Liver (tissue), 9 donors: ENCODE results near the gene COX10. TPM values are rescaled to one million over a fixed set of nuclear protein-coding genes. Genes with fewer than 3 reads are reported as not detected.

ENCODE experiments used
- DNase-seq: peaks from one replicate; pipeline ENCODE4 v3.0.0-alpha.2; 2017; ENCODE audit warnings: low spot score
- H3K27ac ChIP-seq, 2 donors: one replicate each; pipeline ENCODE4 v1.7.0; 2013; ENCODE audit warnings: inconsistent platforms in 2 of 2, low read length in 2 of 2, control low read depth in 1 of 2, low read depth in 1 of 2, mild to moderate bottlenecking in 1 of 2
- H3K27me3 ChIP-seq, 4 donors: one replicate each; pipeline versions ENCODE4 v1.6.1 to v1.7.0; 2013; ENCODE audit warnings: low read length in 3 of 4, inconsistent platforms in 1 of 4, mild to moderate bottlenecking in 1 of 4, moderate library complexity in 1 of 4; ENCODE audit not compliant: control insufficient read depth in 4 of 4, insufficient read depth in 4 of 4
- H3K36me3 ChIP-seq, 4 donors: one replicate each; pipeline versions ENCODE4 v1.6.1 to v1.7.0; 2013; ENCODE audit warnings: low read length in 3 of 4, mild to moderate bottlenecking in 3 of 4, low read depth in 1 of 4, moderate library complexity in 1 of 4; ENCODE audit not compliant: control insufficient read depth in 4 of 4, insufficient read depth in 3 of 4
- H3K4me1 ChIP-seq, 4 donors: one replicate each; pipeline versions ENCODE4 v1.6.1 to v1.7.0; 2013; ENCODE audit warnings: low read length in 3 of 4, mild to moderate bottlenecking in 3 of 4, moderate library complexity in 1 of 4; ENCODE audit not compliant: control insufficient read depth in 4 of 4, insufficient read depth in 4 of 4
- H3K4me3 ChIP-seq, 3 donors: one replicate each; pipeline versions ENCODE4 v1.6.1 to v1.7.0; 2013; ENCODE audit warnings: low read length in 3 of 3, control low read depth in 1 of 3, low read depth in 1 of 3, mild to moderate bottlenecking in 1 of 3
- H3K9ac ChIP-seq, 2 donors: one replicate each; pipeline ENCODE4 v1.7.0; 2013; ENCODE audit warnings: low read length in 2 of 2, mild to moderate bottlenecking in 2 of 2, moderate library complexity in 2 of 2, control low read depth in 1 of 2, low read depth in 1 of 2
- H3K9me3 ChIP-seq, 4 donors: one replicate each; pipeline versions ENCODE4 v1.6.1 to v1.7.0; 2013; ENCODE audit warnings: low read length in 3 of 4; ENCODE audit not compliant: control insufficient read depth in 4 of 4
- EGR1 ChIP-seq, 2 donors: IDR thresholded peaks; 2 replicates each; pipeline ENCODE4 v1.6.1; 2016 to 2018; ENCODE audit warnings: antibody characterized with exemption in 2 of 2, low read depth in 2 of 2
- FOXA1 ChIP-seq: IDR thresholded peaks from 2 replicates; pipeline ENCODE4 v1.6.1; 2016; ENCODE audit warnings: antibody characterized with exemption
- FOXA2 ChIP-seq: IDR thresholded peaks from 2 replicates; pipeline ENCODE4 v1.6.1; 2016; ENCODE audit warnings: antibody characterized with exemption
- GABPA ChIP-seq, 2 donors: IDR thresholded peaks in 1 of 2; conservative IDR thresholded peaks in 1 of 2; 2 replicates each; pipeline ENCODE4 v1.6.1; 2016; ENCODE audit warnings: antibody characterized with exemption in 2 of 2, mild to moderate bottlenecking in 1 of 2, moderate library complexity in 1 of 2
- HNF4A ChIP-seq, 2 donors: conservative IDR thresholded peaks; 2 replicates each; pipeline ENCODE4 v1.6.1; 2016; ENCODE audit warnings: antibody characterized with exemption in 2 of 2, mild to moderate bottlenecking in 2 of 2
- HNF4G ChIP-seq: IDR thresholded peaks from 2 replicates; pipeline ENCODE4 v1.6.1; 2016; ENCODE audit warnings: antibody characterized with exemption
- JUND ChIP-seq, 2 donors: IDR thresholded peaks; 2 replicates each; pipeline ENCODE4 v1.6.1; 2016; ENCODE audit warnings: antibody characterized with exemption in 2 of 2
- RAD21 ChIP-seq, 2 donors: IDR thresholded peaks; 2 replicates each; pipeline ENCODE4 v1.6.1; 2016; ENCODE audit warnings: antibody characterized with exemption in 2 of 2, mild to moderate bottlenecking in 2 of 2
- RXRA ChIP-seq, 2 donors: IDR thresholded peaks; 2 replicates each; pipeline ENCODE4 v1.6.1; 2017 to 2018; ENCODE audit warnings: antibody characterized with exemption in 2 of 2, mild to moderate bottlenecking in 1 of 2
- SP1 ChIP-seq: IDR thresholded peaks from 2 replicates; pipeline ENCODE4 v1.6.1; 2018; ENCODE audit warnings: antibody characterized with exemption, mild to moderate bottlenecking
- TAF1 ChIP-seq: conservative IDR thresholded peaks from 2 replicates; pipeline ENCODE4 v1.6.1; 2016; ENCODE audit warnings: antibody characterized with exemption, mild to moderate bottlenecking
- YY1 ChIP-seq: IDR thresholded peaks from 2 replicates; pipeline ENCODE4 v1.6.1; 2016; ENCODE audit warnings: antibody characterized with exemption, mild to moderate bottlenecking
- WGBS: extraction: QIAGEN DNeasy Blood & Tissue Kit; methylation state at CpG from one replicate; pipeline ENCODE4 v1.1.7; 2013; 5-methylcytosine and 5-hydroxymethylcytosine counted together
- polyA plus RNA-seq, 2 donors: library from polyadenylated mRNA; stranded (reverse) in 1 of 2; unstranded in 1 of 2; fragments of 200-250 nt in 1 of 2; fragments of >200 nt in 1 of 2; fragmentation: Nextera tagmentation in 1 of 2; extraction: Ambion mirVana in 1 of 2; gene quantifications; one replicate each; pipeline versions ENCODE4 v1.2.1 to v1.2.3, GENCODE V29; 2013 to 2015
- total RNA-seq, 2 donors: library from RNA; depleted of rRNA; stranded (reverse); fragments of >200 nt; gene quantifications; one replicate each; pipeline ENCODE4 v1.2.3, GENCODE V29; 2014
- TF ChIP-seq, protein P1 (sequence below): IDR thresholded peaks from 2 replicates; pipeline ENCODE4 v1.6.1; 2016; ENCODE audit warnings: antibody characterized with exemption
- TF ChIP-seq, protein P2 (sequence below): fragments of 150-350 bp; IDR thresholded peaks from 2 replicates; pipeline ENCODE4 v1.5.1; 2017; ENCODE audit warnings: improper control_type of control experiment, low read depth, low read length; ENCODE audit not compliant: missing input control
- TF ChIP-seq, protein P3 (sequence below): IDR thresholded peaks from 2 replicates; pipeline ENCODE4 v1.6.1; 2016; ENCODE audit warnings: antibody characterized with exemption, mild to moderate bottlenecking
- TF ChIP-seq, protein P4 (sequence below): IDR thresholded peaks from 2 replicates; pipeline ENCODE4 v1.6.1; 2016; ENCODE audit warnings: antibody characterized with exemption
- TF ChIP-seq, protein P5 (sequence below): IDR thresholded peaks from 2 replicates; pipeline ENCODE4 v1.6.1; 2016; ENCODE audit warnings: antibody characterized with exemption
- donor health status: healthy.
- donor health status: healthy.
- donor health status: healthy.
- donor health status: healthy.
- donor health status: healthy.

Gene COX10
- total and polyA plus RNA-seq, 4 donors = 7.0 to 15.1 (median 8.7) TPM

DNA sequence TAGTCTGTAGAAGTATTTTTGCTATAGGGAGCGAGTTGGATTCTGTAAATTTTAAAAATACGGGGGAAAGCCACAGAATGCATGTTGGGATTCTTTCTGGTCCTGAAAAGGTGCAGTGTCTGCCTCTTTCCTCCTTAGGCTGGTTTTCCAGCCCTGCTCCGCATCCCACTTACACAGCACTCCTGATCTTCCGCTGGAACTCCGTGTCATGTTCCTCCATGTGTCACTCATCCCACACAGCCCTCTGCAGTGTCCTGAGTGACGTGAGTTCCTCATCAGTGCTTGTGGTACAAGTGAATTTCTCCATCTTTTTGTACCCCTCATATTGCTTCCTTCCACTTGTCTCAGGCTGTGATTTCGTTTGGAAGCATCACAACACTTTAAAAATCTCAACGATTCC, 34.5 kb downstream of the COX10 start (continued):
- TF ChIP-seq, protein P1, sequence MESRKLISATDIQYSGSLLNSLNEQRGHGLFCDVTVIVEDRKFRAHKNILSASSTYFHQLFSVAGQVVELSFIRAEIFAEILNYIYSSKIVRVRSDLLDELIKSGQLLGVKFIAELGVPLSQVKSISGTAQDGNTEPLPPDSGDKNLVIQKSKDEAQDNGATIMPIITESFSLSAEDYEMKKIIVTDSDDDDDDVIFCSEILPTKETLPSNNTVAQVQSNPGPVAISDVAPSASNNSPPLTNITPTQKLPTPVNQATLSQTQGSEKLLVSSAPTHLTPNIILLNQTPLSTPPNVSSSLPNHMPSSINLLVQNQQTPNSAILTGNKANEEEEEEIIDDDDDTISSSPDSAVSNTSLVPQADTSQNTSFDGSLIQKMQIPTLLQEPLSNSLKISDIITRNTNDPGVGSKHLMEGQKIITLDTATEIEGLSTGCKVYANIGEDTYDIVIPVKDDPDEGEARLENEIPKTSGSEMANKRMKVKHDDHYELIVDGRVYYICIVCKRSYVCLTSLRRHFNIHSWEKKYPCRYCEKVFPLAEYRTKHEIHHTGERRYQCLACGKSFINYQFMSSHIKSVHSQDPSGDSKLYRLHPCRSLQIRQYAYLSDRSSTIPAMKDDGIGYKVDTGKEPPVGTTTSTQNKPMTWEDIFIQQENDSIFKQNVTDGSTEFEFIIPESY = no peak
- TF ChIP-seq FOXA2 (no peak), FOXA1 (no peak), RXRA (IDR thresholded peaks at IDR 0.05) (no peak), EGR1 (IDR thresholded peaks at IDR 0.05; ENCODE audit: low read depth in 2 of 2) (no peak), HNF4G (no peak)

DNA sequence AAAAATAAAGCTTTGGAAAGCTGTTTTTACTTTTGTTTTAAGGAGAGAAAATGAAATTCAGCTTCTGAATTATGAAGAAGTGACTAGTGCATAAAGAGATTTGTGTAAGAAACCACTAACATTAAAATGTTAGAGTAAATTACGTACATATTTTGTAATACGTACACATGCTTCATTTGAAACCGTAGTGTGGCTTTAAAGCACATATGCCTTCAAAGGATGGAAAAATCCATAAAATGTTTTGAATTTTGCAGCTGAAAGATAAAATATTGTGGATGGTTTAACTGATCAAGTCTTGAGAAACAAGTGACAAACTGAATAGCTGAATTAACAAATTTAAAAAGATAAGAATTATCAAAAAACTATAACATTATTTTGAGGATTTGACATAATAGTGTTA, 35.4 kb downstream of the COX10 start:
- Histone ChIP-seq H3K9ac (no peak overlapping the region), H3K27ac (no peak overlapping the region), H3K4me1 (no peaks in the 10 kb centered on the region), H3K9me3 (no peaks in the 10 kb centered on the region), H3K4me3 (no peak overlapping the region), H3K27me3 (no peaks in the 10 kb centered on the region), H3K36me3 (peaks cover 0 to 2% (median 0%) of the 10 kb centered on the region in 4 donors)
- no peak for DNase-seq
- 63% methylated on average over 3 of the region's 3 CpGs for WGBS
- TF ChIP-seq TAF1 (no peak), YY1 (no peak), FOXA2 (no peak), HNF4A (conservative IDR thresholded peaks at IDR 0.05) (no peak), GABPA (IDR thresholded peaks at IDR 0.05 in 1 of 2, conservative IDR thresholded peaks at IDR 0.05 in 1 of 2) (no peak), HNF4G (no peak), FOXA1 (no peak), SP1 (no peak), RAD21 (IDR thresholded peaks at IDR 0.05) (no peak), JUND (IDR thresholded peaks at IDR 0.05) (no peak)
- TF ChIP-seq, protein P2, sequence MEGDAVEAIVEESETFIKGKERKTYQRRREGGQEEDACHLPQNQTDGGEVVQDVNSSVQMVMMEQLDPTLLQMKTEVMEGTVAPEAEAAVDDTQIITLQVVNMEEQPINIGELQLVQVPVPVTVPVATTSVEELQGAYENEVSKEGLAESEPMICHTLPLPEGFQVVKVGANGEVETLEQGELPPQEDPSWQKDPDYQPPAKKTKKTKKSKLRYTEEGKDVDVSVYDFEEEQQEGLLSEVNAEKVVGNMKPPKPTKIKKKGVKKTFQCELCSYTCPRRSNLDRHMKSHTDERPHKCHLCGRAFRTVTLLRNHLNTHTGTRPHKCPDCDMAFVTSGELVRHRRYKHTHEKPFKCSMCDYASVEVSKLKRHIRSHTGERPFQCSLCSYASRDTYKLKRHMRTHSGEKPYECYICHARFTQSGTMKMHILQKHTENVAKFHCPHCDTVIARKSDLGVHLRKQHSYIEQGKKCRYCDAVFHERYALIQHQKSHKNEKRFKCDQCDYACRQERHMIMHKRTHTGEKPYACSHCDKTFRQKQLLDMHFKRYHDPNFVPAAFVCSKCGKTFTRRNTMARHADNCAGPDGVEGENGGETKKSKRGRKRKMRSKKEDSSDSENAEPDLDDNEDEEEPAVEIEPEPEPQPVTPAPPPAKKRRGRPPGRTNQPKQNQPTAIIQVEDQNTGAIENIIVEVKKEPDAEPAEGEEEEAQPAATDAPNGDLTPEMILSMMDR = no peak
- TF ChIP-seq, protein P3, sequence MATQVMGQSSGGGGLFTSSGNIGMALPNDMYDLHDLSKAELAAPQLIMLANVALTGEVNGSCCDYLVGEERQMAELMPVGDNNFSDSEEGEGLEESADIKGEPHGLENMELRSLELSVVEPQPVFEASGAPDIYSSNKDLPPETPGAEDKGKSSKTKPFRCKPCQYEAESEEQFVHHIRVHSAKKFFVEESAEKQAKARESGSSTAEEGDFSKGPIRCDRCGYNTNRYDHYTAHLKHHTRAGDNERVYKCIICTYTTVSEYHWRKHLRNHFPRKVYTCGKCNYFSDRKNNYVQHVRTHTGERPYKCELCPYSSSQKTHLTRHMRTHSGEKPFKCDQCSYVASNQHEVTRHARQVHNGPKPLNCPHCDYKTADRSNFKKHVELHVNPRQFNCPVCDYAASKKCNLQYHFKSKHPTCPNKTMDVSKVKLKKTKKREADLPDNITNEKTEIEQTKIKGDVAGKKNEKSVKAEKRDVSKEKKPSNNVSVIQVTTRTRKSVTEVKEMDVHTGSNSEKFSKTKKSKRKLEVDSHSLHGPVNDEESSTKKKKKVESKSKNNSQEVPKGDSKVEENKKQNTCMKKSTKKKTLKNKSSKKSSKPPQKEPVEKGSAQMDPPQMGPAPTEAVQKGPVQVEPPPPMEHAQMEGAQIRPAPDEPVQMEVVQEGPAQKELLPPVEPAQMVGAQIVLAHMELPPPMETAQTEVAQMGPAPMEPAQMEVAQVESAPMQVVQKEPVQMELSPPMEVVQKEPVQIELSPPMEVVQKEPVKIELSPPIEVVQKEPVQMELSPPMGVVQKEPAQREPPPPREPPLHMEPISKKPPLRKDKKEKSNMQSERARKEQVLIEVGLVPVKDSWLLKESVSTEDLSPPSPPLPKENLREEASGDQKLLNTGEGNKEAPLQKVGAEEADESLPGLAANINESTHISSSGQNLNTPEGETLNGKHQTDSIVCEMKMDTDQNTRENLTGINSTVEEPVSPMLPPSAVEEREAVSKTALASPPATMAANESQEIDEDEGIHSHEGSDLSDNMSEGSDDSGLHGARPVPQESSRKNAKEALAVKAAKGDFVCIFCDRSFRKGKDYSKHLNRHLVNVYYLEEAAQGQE = no peak
- TF ChIP-seq, protein P4, sequence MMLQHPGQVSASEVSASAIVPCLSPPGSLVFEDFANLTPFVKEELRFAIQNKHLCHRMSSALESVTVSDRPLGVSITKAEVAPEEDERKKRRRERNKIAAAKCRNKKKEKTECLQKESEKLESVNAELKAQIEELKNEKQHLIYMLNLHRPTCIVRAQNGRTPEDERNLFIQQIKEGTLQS = no peak
- TF ChIP-seq, protein P5, sequence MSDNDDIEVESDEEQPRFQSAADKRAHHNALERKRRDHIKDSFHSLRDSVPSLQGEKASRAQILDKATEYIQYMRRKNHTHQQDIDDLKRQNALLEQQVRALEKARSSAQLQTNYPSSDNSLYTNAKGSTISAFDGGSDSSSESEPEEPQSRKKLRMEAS = no peak
